ENCODE results near the gene PON2.

GRCh38 chr7:95482424-95482823 is 47.6 kb upstream of the PON2 start:
- TF ChIP-seq, protein P1, sequence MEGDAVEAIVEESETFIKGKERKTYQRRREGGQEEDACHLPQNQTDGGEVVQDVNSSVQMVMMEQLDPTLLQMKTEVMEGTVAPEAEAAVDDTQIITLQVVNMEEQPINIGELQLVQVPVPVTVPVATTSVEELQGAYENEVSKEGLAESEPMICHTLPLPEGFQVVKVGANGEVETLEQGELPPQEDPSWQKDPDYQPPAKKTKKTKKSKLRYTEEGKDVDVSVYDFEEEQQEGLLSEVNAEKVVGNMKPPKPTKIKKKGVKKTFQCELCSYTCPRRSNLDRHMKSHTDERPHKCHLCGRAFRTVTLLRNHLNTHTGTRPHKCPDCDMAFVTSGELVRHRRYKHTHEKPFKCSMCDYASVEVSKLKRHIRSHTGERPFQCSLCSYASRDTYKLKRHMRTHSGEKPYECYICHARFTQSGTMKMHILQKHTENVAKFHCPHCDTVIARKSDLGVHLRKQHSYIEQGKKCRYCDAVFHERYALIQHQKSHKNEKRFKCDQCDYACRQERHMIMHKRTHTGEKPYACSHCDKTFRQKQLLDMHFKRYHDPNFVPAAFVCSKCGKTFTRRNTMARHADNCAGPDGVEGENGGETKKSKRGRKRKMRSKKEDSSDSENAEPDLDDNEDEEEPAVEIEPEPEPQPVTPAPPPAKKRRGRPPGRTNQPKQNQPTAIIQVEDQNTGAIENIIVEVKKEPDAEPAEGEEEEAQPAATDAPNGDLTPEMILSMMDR (IDR thresholded peaks at IDR 0.05) = no peak
- TF ChIP-seq EP300 (IDR thresholded peaks at IDR 0.05) (no peak), POLR2A (IDR thresholded peaks at IDR 0.05) (no peak)
